ENCODE results near the gene RALA. TPM values are rescaled to one million over a fixed set of nuclear protein-coding genes. Genes with fewer than 3 reads are reported as not detected.

Gene RALA, protein sequence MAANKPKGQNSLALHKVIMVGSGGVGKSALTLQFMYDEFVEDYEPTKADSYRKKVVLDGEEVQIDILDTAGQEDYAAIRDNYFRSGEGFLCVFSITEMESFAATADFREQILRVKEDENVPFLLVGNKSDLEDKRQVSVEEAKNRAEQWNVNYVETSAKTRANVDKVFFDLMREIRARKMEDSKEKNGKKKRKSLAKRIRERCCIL
- total RNA-seq: 10 to 100 TPM; 20.5 to 31.0 (median 26.3) TPM

- Histone ChIP-seq H3K36me3 (no peaks in the 10 kb centered on the region), H3K4me3 (peak within 1 kb of the TSS; percentile 80 to 97 (median 89)), H3K27ac (peak within 1 kb of the TSS; percentile 84 to 98 (median 90)), H3K27me3 (no peaks in the 10 kb centered on the region), H3K4me1 (peaks cover 0 to 30% (median 1%) of the 10 kb centered on the region in 4 donors), H3K9me3 (no peaks in the 10 kb centered on the region)
- DNase-seq: peak; percentile 87 to 95 (median 95)
- TF ChIP-seq, protein P1, sequence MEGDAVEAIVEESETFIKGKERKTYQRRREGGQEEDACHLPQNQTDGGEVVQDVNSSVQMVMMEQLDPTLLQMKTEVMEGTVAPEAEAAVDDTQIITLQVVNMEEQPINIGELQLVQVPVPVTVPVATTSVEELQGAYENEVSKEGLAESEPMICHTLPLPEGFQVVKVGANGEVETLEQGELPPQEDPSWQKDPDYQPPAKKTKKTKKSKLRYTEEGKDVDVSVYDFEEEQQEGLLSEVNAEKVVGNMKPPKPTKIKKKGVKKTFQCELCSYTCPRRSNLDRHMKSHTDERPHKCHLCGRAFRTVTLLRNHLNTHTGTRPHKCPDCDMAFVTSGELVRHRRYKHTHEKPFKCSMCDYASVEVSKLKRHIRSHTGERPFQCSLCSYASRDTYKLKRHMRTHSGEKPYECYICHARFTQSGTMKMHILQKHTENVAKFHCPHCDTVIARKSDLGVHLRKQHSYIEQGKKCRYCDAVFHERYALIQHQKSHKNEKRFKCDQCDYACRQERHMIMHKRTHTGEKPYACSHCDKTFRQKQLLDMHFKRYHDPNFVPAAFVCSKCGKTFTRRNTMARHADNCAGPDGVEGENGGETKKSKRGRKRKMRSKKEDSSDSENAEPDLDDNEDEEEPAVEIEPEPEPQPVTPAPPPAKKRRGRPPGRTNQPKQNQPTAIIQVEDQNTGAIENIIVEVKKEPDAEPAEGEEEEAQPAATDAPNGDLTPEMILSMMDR (IDR thresholded peaks at IDR 0.05): peak in 2 of 6 experiments; percentile 3 to 23
- TF ChIP-seq POLR2A (IDR thresholded peaks at IDR 0.05): peak; percentile 67 to 79
Measured at GRCh38 chr7:39623047-39623731, at the start of gene RALA. Gene RALA, plus strand, starts transcription at chr7:39623572. Its CDS starts 63,096 bp downstream, at chr7:39686668.

DNA sequence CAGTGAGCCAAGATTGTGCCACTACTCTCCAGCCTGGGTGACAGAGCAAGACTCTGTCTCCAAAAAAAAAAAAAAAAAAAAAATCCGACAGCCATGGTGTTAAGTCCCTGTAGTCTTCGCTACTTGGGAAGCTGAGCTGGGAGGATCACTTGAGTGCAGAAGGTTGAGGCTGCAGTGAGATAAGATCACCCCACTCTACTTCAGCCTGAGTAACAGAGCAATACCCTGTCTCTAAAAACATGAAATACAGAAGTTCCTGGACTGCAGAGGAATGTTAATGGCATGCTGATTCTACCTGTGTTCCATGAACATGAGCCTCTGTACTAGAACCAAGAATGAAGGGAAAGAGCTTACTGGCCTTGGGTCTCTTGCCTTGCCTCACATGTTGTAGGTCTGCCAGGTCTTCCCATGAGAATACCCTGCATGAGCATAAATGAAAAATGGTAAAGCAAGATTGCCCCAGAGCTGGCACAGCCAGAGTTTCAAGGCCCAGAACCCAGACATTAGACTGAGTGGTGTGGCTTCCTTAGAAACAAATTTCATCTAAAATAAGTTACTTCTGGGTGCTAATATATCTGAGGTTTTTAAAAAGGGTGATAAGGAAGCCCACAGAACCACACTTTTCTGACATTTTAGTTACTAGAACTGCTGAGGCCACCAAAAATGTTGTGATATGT lies 48.6 kb upstream of the RALA start:
- DNase-seq: no peak

GRCh38 chr7:39577229-39577874 lies 46.0 kb upstream of the RALA start:
- Histone ChIP-seq H3K36me3 (peaks cover 0 to 4% (median 0%) of the 10 kb centered on the region in 3 donors), H3K27me3 (no peaks in the 10 kb centered on the region), H3K4me1 (no peaks in the 10 kb centered on the region), H3K9me3 (no peaks in the 10 kb centered on the region), H3K4me3 (no peak overlapping the region), H3K27ac (no peak overlapping the region)
- no peak for DNase-seq
- TF ChIP-seq, protein P1 (IDR thresholded peaks at IDR 0.05): no peak
- TF ChIP-seq POLR2A (IDR thresholded peaks at IDR 0.05): no peak

More for the DNA sequence above, 48.6 kb upstream of the RALA start:
- H3K27me3 ChIP-seq: no peaks in the 10 kb centered on the region
- peaks cover 0 to 10% (median 0%) of the 10 kb centered on the region in 3 donors for H3K36me3 ChIP-seq
- TF ChIP-seq POLR2A (IDR thresholded peaks at IDR 0.05): no peak
- TF ChIP-seq, protein P1 (IDR thresholded peaks at IDR 0.05): no peak
- H3K9me3 ChIP-seq: no peaks in the 10 kb centered on the region
- no peak overlapping the region for H3K4me3 ChIP-seq
- H3K4me1 ChIP-seq: no peaks in the 10 kb centered on the region
- H3K27ac ChIP-seq: no peak overlapping the region

GRCh38 chr7:39580149-39580874 lies 43.1 kb upstream of the RALA start:
- Histone ChIP-seq H3K9me3 (no peaks in the 10 kb centered on the region), H3K27me3 (no peaks in the 10 kb centered on the region), H3K4me3 (no peak overlapping the region), H3K27ac (no peak overlapping the region), H3K36me3 (peaks cover 0 to 4% (median 0%) of the 10 kb centered on the region in 3 donors), H3K4me1 (no peaks in the 10 kb centered on the region)
- no peak for TF ChIP-seq POLR2A (IDR thresholded peaks at IDR 0.05)
- TF ChIP-seq, protein P1 (IDR thresholded peaks at IDR 0.05): peak; percentile 50 to 99 (median 92)
- DNase-seq: peak; percentile 68 to 93 (median 71)

GRCh38 chr7:39582536-39582935 lies 40.8 kb upstream of the RALA start:
- no peak for DNase-seq
- H3K4me3 ChIP-seq: no peak overlapping the region
- TF ChIP-seq POLR2A (IDR thresholded peaks at IDR 0.05): no peak
- TF ChIP-seq, protein P1 (IDR thresholded peaks at IDR 0.05): no peak
- H3K9me3 ChIP-seq: no peaks in the 10 kb centered on the region
- no peaks in the 10 kb centered on the region for H3K4me1 ChIP-seq
- H3K27me3 ChIP-seq: no peaks in the 10 kb centered on the region
- H3K27ac ChIP-seq: no peak overlapping the region
- H3K36me3 ChIP-seq: peaks cover 0 to 4% (median 0%) of the 10 kb centered on the region in 3 donors

Measured in Peyer's patch (tissue), 4 donors.